ENCODE results near the gene SEC16A.

The SEC16A gene

GRCh38 chr9:136470356-136470755 lies 12.5 kb downstream of the SEC16A start:
- no peak overlapping the region for H3K4me3 ChIP-seq (ENCODE audit: low read depth, low read length)
- no peak for DNase-seq (ENCODE audit: low read depth)
- TF ChIP-seq, protein P1, sequence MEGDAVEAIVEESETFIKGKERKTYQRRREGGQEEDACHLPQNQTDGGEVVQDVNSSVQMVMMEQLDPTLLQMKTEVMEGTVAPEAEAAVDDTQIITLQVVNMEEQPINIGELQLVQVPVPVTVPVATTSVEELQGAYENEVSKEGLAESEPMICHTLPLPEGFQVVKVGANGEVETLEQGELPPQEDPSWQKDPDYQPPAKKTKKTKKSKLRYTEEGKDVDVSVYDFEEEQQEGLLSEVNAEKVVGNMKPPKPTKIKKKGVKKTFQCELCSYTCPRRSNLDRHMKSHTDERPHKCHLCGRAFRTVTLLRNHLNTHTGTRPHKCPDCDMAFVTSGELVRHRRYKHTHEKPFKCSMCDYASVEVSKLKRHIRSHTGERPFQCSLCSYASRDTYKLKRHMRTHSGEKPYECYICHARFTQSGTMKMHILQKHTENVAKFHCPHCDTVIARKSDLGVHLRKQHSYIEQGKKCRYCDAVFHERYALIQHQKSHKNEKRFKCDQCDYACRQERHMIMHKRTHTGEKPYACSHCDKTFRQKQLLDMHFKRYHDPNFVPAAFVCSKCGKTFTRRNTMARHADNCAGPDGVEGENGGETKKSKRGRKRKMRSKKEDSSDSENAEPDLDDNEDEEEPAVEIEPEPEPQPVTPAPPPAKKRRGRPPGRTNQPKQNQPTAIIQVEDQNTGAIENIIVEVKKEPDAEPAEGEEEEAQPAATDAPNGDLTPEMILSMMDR (IDR thresholded peaks at IDR 0.05; ENCODE audit: control insufficient read depth, extremely low read depth, insufficient read depth): no peak

DNA sequence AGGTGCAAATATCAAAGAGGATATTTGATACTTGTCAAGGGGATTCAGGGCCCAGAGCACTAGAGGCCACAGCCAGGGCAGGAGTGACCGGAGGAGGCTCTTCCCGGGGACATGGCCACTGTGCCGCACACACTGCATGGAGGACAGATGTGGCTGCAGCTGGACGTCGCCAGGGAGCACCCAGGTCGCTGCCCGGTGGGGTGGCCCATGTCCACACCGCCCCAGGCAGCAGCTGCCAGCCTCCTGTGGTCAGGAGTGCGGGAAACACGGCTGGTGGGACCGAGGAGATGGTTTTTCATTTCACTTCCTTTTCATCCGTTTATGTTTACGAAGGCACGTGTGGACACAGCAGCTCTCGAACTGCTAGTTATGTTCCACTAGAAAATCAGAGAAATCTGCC lies 15.1 kb downstream of the SEC16A start:
- TF ChIP-seq, protein P1 (IDR thresholded peaks at IDR 0.05; ENCODE audit: control insufficient read depth, extremely low read depth, insufficient read depth): no peak
- no peak for DNase-seq (ENCODE audit: low read depth)
- no peak overlapping the region for H3K4me3 ChIP-seq (ENCODE audit: low read depth, low read length)

DNA sequence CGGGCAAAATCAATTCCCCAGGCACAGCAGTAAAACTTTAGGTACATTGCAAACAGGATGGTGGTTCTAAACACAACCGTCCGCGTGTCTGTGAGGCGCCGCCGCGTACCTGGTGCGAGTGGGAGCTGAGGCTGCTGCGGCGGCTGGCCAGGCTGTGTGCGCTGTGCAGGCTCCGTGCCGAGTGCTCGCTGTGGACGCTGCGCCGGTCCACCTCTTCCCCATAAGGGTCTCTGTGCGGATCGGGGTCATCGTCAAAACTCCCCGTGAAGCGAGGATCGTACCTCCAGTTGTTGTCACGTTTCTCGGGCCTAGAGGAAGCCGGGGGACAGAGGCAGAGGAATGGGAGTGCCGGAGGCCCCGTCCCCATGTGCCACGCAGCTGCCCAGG lies 16.7 kb downstream of the SEC16A start:
- TF ChIP-seq, protein P1 (IDR thresholded peaks at IDR 0.05; ENCODE audit: control insufficient read depth, extremely low read depth, insufficient read depth): no peak

DNA sequence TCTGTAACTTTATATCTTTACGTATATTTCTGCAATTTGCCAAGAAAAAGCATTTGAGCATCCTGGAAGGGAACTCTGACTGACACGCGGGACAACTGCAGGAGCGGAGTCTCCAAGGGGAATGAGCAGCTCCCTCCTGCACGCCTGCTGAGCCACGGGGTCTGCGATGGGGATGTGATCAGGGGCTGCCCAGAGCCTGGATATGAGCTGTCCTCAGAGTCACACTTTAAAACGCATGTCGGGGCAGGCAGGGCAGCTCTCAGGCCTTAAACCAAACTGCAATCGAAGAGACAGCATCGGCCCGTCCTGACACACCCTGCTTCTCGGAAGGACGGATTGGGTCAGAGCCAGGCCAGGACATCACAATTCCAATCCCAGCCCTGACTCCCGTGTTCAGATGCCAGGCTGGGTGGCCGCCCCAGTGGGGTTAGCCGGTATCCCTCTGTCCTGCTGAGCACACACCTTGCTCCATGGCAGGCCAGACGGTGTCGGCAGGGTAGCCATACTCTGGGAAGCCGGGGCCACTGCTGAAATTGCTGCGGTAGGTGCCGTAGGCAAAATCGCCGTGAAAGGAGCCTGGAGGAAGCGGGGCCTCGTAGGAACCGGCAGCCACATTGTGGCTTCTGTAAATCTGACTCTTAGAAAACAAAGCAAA lies 17.2 kb downstream of the SEC16A start:
- no peak for DNase-seq (ENCODE audit: low read depth)
- no peak overlapping the region for H3K4me3 ChIP-seq (ENCODE audit: low read depth, low read length)
- TF ChIP-seq, protein P1 (IDR thresholded peaks at IDR 0.05; ENCODE audit: control insufficient read depth, extremely low read depth, insufficient read depth): no peak

More for the DNA sequence above, 16.7 kb downstream of the SEC16A start:
- no peak for DNase-seq (ENCODE audit: low read depth)
- H3K4me3 ChIP-seq (ENCODE audit: low read depth, low read length): no peak overlapping the region

DNA sequence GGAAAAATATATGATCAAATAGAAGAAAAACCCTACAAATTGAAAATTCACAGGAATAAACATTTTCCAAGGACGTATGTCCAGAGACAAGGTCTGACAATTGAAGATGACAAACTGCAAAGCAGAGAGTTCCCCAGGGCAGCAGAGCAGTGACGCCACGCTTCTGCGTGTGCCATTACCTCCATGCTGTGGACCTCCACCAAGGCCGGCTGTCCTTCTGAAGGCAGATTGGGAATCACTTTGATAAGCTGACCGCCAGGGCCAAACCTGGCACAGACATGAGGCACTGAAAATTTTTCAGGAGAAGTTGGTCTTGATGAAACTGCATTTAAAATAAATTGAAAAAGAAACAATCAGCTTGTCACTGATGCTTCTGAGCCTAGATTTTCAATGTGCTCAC lies 18.6 kb downstream of the SEC16A start:
- DNase-seq (ENCODE audit: low read depth): no peak
- TF ChIP-seq, protein P1 (IDR thresholded peaks at IDR 0.05; ENCODE audit: control insufficient read depth, extremely low read depth, insufficient read depth): no peak
- H3K4me3 ChIP-seq (ENCODE audit: low read depth, low read length): no peak overlapping the region

GRCh38 chr9:136463578-136463977 lies 19.3 kb downstream of the SEC16A start:
- DNase-seq (ENCODE audit: low read depth): no peak
- no peak overlapping the region for H3K4me3 ChIP-seq (ENCODE audit: low read depth, low read length)
- TF ChIP-seq, protein P1 (IDR thresholded peaks at IDR 0.05; ENCODE audit: control insufficient read depth, extremely low read depth, insufficient read depth): no peak

- DNase-seq (ENCODE audit: low read depth): no peak
- H3K4me3 ChIP-seq (ENCODE audit: low read depth, low read length): no peak overlapping the region
- TF ChIP-seq, protein P1 (IDR thresholded peaks at IDR 0.05; ENCODE audit: control insufficient read depth, extremely low read depth, insufficient read depth): no peak
These were observed 20.2 kb downstream of the SEC16A start for GRCh38 chr9:136462664-136463063.

Measured in LNCaP clone FGC (cell line).